Posterior vena cava (tissue), 2 donors: ENCODE data around the gene LHCGR. TPM values are rescaled to one million over a fixed set of nuclear protein-coding genes. Genes with fewer than 3 reads are reported as not detected.
"Not testable (repeated sequence)": the region's sequence is repeated elsewhere in the genome, so short reads cannot be mapped to it uniquely, and the experiment has no call there.

Experiments
- DNase-seq: peaks from one replicate; pipeline ENCODE4 v3.0.0-alpha.2; 2020; ENCODE audit warnings: low spot score
- intact Hi-C, 2 donors: fragments of 100-400 bp; cut with DNase I; formaldehyde crosslinking; loops; one replicate each; pipeline versions ENCODE4 v1.14.1 to v1.14.2; 2022 to 2023
- total RNA-seq, 2 donors: library from RNA; stranded (reverse); fragmentation: NEBNext Ultra II Directional; extraction: Animal tissue kit (Norgen Biotek cat#: 25700); gene quantifications; one replicate each; pipeline ENCODE4 v1.2.1, GENCODE V29; 2021
- donor health status: DM: yes; HTN: yes; CAD: no.
- donor health status: DM: yes; HTN: yes; CAD: no.

LHCGR gene
- total RNA-seq, 2 donors from 2014 or later = 0.37 TPM; not detected in 1

DNA sequence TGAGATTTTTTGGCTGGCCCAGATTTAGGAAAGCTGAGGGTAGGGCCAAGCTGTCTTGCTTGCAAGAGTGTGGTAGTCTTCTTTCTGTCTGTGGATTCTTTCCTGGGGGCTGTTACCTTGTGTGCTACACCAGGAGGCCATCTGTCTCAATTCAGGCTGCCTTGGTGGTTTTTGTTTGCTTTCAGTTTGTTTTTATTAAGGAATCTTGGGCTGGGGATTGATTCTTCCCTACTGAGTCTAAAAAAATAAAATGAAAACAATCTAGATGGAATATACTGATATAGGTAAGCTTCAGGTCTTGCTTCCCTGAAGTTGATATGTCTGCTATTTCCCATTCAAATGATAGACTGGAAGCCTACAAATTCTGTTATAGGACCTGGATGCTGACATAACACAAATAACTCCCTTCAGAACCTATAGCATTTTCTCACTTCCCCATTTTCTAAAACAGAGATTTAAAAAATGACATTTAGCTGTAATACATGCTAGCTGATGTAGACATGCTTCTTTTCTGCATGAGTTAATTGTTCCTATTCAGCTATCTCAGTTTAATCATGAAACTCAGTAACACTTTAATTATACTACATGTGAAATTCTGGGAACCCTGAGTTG is 5.3 kb downstream of the LHCGR start:
- intact Hi-C loops = no loop called here

GRCh38 chr2:48749291-48750127 is 6.0 kb downstream of the LHCGR start:
- intact Hi-C loops = no loop called here
- DNase-seq = no peak

More for the DNA sequence above, 5.3 kb downstream of the LHCGR start:
- DNase-seq = no peak

DNA sequence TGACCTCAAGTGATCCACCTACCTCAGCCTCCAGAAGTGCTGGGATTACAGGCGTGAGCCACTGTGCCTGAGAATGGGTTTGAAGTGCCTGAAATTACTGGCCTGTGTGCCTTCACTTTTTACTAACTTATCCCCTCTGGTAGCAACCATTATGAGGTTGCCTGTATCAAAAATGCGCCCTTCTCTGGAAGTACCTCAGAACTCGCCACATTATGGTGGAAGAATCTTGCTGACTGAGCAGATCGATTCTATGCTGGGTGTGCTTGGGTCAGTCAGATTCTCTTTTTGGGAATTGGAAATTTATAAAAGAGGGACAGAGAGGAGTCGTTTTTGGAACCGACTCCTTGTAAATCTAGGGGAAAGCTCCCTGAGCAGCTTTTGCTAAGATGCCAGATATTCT is 8.2 kb downstream of the LHCGR start:
- no peak for DNase-seq
- intact Hi-C loops = no loop called here

- intact Hi-C loops, DNase-seq: not testable (repeated sequence)
Observed at GRCh38 chr2:48739236-48739635, 16.3 kb downstream of the LHCGR start.

DNA sequence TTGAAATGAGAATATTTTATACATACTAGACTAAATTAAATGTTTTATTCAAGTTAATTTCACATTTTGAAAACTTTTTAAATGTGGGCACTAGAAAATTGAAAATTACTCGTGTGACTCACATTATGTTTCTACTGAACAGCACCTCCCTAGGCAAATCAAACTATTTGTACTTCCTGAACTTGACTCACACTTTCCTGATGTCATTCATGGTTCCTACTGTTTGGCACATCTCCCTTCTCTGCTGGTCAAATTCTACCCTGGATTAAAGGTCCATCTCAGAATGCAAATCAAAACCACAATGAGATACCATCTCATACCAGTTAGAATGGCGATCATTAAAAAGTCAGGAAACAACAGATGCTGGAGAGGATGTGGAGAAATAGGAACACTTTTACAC is 16.7 kb downstream of the LHCGR start:
- intact Hi-C loops = no loop called here
- DNase-seq = no peak

DNA sequence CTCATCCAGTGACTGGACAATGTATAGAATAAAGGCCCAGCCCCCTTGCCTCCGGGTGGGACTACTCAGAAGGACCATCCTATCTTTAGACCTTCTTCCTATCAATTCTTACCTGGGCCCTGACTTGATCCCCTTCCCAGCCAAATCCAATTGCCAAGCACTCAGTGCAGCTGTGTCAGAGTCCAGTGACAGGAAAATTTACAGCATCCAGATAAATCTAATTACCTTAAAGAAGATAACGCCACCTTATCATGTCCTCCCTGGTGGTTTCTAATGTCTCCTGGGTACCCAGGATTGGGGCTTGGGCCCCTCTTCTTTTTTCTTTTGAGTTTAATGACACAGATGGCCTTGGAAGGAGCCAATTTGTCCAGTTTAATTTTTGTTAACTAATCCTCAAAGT is 19.3 kb downstream of the LHCGR start:
- intact Hi-C loops = no loop called here
- no peak for DNase-seq

GRCh38 chr2:48734576-48735303 is 20.8 kb downstream of the LHCGR start:
- DNase-seq = no peak
- intact Hi-C loops = no loop called here

DNA sequence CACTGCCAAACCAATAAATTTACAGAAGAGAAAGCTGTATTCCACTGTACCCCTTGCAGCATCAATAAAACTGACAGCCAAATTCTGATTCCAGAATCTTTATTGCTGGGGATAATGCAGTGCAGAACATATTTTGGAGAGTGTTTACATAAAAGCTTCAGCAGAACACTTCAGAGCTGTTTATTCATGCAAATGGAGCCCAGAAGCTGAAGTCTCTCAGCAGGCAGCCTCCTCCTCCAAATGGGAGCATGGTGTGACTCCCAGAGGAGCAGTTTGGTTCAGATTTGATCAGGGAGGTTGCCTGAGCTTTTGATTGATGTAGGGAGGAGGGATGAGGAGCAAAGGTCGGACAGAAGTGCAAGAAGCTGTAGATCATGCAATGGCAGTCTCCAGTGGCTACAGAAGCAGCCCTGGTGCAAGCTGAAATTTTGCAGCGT is 22.4 kb downstream of the LHCGR start:
- no peak for DNase-seq
- intact Hi-C loops = no loop called here

DNA sequence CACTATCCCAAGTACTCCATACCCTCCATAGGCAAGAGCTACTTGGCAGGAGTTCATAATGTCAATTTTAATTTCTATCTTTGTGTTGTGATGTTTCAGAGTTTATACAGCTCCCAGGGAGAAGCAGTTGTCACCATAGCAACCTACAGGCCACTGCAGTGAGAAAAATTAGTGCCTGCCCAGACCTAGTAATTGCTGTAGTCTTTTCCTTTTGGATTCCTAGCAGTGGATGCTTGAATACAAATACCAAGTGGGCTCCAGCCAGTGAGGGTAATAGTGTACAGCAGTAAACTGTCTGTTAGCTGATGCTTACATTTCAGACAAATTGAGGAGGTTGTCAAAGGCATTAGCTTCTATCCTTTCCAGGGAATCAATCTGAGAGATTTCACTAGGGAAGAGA is 26.7 kb downstream of the LHCGR start:
- intact Hi-C loops = no loop called here
- no peak for DNase-seq

DNA sequence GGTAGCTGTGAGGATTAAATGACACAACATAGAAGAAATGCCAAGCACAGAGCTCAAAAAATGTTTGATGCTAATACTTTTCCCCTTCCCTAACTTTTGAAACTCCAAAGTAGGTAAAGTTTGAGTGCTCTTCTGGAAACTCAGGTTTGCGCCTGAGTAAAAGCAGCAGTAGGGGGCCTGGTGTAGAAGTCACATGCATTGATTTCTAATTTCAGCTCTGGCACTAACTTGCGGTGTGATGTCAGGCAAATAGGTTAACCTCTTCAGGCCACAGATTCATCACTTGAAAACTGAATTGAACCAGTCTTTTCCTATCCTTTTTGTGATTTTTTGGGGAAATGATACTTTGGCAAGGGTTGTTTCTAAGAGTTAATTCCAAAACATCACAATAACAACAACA is 27.2 kb downstream of the LHCGR start:
- intact Hi-C loops = no loop called here
- DNase-seq = no peak

GRCh38 chr2:48727560-48727959 is 28.0 kb downstream of the LHCGR start:
- intact Hi-C loops = no loop called here

GRCh38 chr2:48725696-48726494 is 29.6 kb downstream of the LHCGR start:
- intact Hi-C loops = no loop called here
- DNase-seq = no peak

More at GRCh38 chr2:48727560-48727959, 28.0 kb downstream of the LHCGR start:
- no peak for DNase-seq

DNA sequence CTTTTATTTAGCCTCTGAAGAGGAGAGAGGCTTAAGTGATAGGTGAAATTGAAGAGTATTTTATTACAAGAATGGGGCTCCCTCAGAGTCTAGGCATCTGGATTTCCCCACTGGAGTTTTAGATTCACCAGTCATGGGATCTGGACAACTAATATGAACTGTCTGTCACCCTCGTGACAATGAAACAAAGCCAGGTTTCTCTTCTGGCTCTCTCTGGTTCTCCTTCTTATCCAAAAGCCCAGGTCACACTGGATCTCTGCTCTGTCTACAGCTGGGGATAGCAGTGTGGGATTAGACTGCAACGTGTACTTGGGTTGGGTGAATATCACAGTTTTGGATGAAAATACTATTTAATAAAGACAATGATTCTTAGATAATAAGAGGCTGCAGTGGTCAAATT is 31.2 kb downstream of the LHCGR start:
- no peak for DNase-seq

GRCh38 chr2:48723129-48723528 is 32.4 kb downstream of the LHCGR start:
- intact Hi-C loops = no loop called here
- DNase-seq = no peak

More for the DNA sequence above, 31.2 kb downstream of the LHCGR start:
- intact Hi-C loops = no loop called here

- DNase-seq = no peak
- intact Hi-C loops = no loop called here
Observed at GRCh38 chr2:48722391-48722790, 33.1 kb downstream of the LHCGR start.

- intact Hi-C loops = no loop called here
- no peak for DNase-seq
Observed at GRCh38 chr2:48721158-48721557, 34.4 kb downstream of the LHCGR start.

DNA sequence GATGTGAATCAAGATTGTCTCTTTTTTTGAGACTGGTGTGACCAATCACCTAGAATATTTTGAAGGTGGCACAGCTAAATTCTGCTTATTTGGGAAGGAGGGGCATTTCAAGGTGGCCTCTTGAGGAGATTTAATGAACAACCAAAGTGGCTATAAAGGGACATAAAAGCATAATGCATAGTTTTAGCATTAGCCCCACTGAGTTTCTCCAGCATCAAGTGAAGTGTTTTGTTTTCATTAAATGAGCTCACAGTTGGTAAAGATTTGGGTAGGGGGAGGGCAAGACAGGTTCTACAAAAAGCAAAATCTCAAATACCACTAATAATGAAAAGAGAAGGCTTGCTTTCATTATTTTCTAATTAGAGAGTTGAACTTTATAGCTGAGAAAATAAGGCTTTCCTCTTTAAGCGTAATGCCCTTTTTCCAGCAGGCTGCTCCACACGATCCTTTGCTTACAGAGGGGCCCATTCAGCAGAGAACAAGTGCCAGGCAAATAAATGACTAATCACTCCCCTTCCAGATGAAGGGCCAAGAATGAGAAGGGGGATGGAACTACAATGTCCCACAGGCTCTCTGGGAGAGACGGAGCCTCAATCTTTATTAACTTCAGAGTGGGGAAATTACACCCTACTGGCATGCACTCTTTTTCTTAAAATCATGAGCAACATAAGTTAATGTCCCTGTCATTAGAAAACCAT is 35.9 kb downstream of the LHCGR start:
- no peak for DNase-seq
- intact Hi-C loops = no loop called here

- no peak for DNase-seq
- intact Hi-C loops = no loop called here
Observed at GRCh38 chr2:48717846-48718245, 37.7 kb downstream of the LHCGR start.

GRCh38 chr2:48715956-48716355 is 39.6 kb downstream of the LHCGR start:
- DNase-seq = no peak
- intact Hi-C loops = no loop called here
